Stimulated activated naive B cell treated with anti-CD40 and anti-IgM and Interleukin-4, amounts not matched to agents 10 μg/mL and 1 μg/mL and 100 μg/mL, for 72 hours (primary cell): ENCODE data around the gene INHBA.

ENCODE experiments used
- ATAC-seq, 2 donors: fragments of 150-1000 bp; cut with Tn5 transposase; replicated peaks; 2 replicates each; pipeline ENCODE4 v1.10.0; 2021; ENCODE audit warnings: moderate library complexity in 1 of 2
- DNase-seq: peaks from one replicate; pipeline ENCODE4 v3.0.0; 2021
- H3K27ac Mint-ChIP-seq: one replicate; pipeline ENCODE4 v1.8.0; 2022; ENCODE audit warnings: mild to moderate bottlenecking, mixed read lengths
- H3K27me3 Mint-ChIP-seq, 2 donors: one replicate each; pipeline ENCODE4 v1.8.0; 2022; ENCODE audit warnings: mixed read lengths in 2 of 2
- H3K36me3 Mint-ChIP-seq, 2 donors: one replicate each; pipeline ENCODE4 v1.8.0; 2022; ENCODE audit warnings: mixed read lengths in 2 of 2, mild to moderate bottlenecking in 1 of 2
- H3K4me1 Mint-ChIP-seq, 2 donors: one replicate each; pipeline ENCODE4 v1.8.0; 2022; ENCODE audit warnings: mixed read lengths in 2 of 2, mild to moderate bottlenecking in 1 of 2
- H3K4me3 Mint-ChIP-seq, 2 donors: one replicate each; pipeline ENCODE4 v1.8.0; 2022; ENCODE audit warnings: mild to moderate bottlenecking in 2 of 2, mixed read lengths in 2 of 2, moderate library complexity in 1 of 2
- H3K9me3 Mint-ChIP-seq, 2 donors: one replicate each; pipeline ENCODE4 v1.8.0; 2022; ENCODE audit warnings: mixed read lengths in 2 of 2, mild to moderate bottlenecking in 1 of 2

The INHBA gene

GRCh38 chr7:41641011-41641664 is 61.8 kb downstream of the INHBA start:
- no peak overlapping the region for H3K4me3 Mint-ChIP-seq
- H3K9me3 Mint-ChIP-seq = peaks cover 0 to 2% of the 10 kb centered on the region in 2 donors

GRCh38 chr7:41640487-41640886 is 62.4 kb downstream of the INHBA start:
- DNase-seq = no peak
- no peaks in the 10 kb centered on the region for H3K4me1 Mint-ChIP-seq
- no peaks in the 10 kb centered on the region for H3K36me3 Mint-ChIP-seq
- peaks cover 5 to 11% of the 10 kb centered on the region in 2 donors for H3K27me3 Mint-ChIP-seq
- peaks cover 0 to 2% of the 10 kb centered on the region in 2 donors for H3K9me3 Mint-ChIP-seq
- H3K4me3 Mint-ChIP-seq = no peak overlapping the region
- no peak for ATAC-seq
- H3K27ac Mint-ChIP-seq = no peak overlapping the region

More at GRCh38 chr7:41641011-41641664, 61.8 kb downstream of the INHBA start:
- H3K36me3 Mint-ChIP-seq = no peaks in the 10 kb centered on the region
- no peaks in the 10 kb centered on the region for H3K4me1 Mint-ChIP-seq
- peaks cover 5 to 11% of the 10 kb centered on the region in 2 donors for H3K27me3 Mint-ChIP-seq
- DNase-seq = no peak
- no peak overlapping the region for H3K27ac Mint-ChIP-seq
- ATAC-seq = no peak

GRCh38 chr7:41637049-41637448 is 65.8 kb downstream of the INHBA start:
- DNase-seq (no peak), ATAC-seq (no peak)
- Mint-ChIP-seq H3K36me3 (no peaks in the 10 kb centered on the region), H3K27ac (no peak overlapping the region), H3K9me3 (peaks cover 0 to 2% of the 10 kb centered on the region in 2 donors), H3K4me3 (no peak overlapping the region), H3K27me3 (peaks cover 11% of the 10 kb centered on the region in 2 donors), H3K4me1 (no peaks in the 10 kb centered on the region)
